Astrocyte of the spinal cord (primary cell): ENCODE data around the gene CFAP46.

Experiments used
- DNase-seq: peaks from one replicate; pipeline ENCODE4 v3.0.0; 2011; ENCODE audit warnings: low read depth, low spot score
- H3K4me3 ChIP-seq: 2 replicates; pipeline ENCODE4 v1.5.1; 2011; ENCODE audit warnings: low read depth, mild to moderate bottlenecking, low read length, moderate library complexity
- CTCF ChIP-seq: IDR thresholded peaks from 2 replicates; pipeline ENCODE4 v1.5.1; 2012; ENCODE audit warnings: low read depth, mild to moderate bottlenecking, low read length, inconsistent platforms
- in situ Hi-C: cut with HindIII; loops from 2 replicates; pipeline ENCODE4 v1.10.0; 2017; ENCODE audit warnings: low sequenced_read_pairs

The CFAP46 gene

GRCh38 chr10:132963430-132963960, 21.1 kb upstream of the CFAP46 start:
- TF ChIP-seq CTCF = no peak
- no peak overlapping the region for H3K4me3 ChIP-seq
- in situ Hi-C loops = no loop called here
- no peak for DNase-seq

GRCh38 chr10:132962623-132963429, 20.5 kb upstream of the CFAP46 start:
- in situ Hi-C loops = no loop called here
- no peak for TF ChIP-seq CTCF
- DNase-seq = peak; percentile 6
- H3K4me3 ChIP-seq = peak overlapping the region; percentile 49

- H3K4me3 ChIP-seq = peak overlapping the region; percentile 49
- DNase-seq = peak; percentile 58
- peak; percentile 5 for TF ChIP-seq CTCF
- in situ Hi-C loops = no loop called here
Measured at GRCh38 chr10:132961787-132962622, 19.6 kb upstream of the CFAP46 start.

GRCh38 chr10:132961420-132961786, 19.0 kb upstream of the CFAP46 start:
- in situ Hi-C loops = no loop called here
- no peak overlapping the region for H3K4me3 ChIP-seq
- TF ChIP-seq CTCF = no peak
- DNase-seq = no peak

GRCh38 chr10:132960631-132961419, 18.5 kb upstream of the CFAP46 start:
- in situ Hi-C loops = no loop called here
- no peak for DNase-seq
- no peak for TF ChIP-seq CTCF
- H3K4me3 ChIP-seq = no peak overlapping the region

- no peak for TF ChIP-seq CTCF
- no peak for DNase-seq
- in situ Hi-C loops = no loop called here
- no peak overlapping the region for H3K4me3 ChIP-seq
Measured at GRCh38 chr10:132960071-132960472, 17.7 kb upstream of the CFAP46 start.
